ENCODE data around the gene COBL.

Gene COBL, protein sequence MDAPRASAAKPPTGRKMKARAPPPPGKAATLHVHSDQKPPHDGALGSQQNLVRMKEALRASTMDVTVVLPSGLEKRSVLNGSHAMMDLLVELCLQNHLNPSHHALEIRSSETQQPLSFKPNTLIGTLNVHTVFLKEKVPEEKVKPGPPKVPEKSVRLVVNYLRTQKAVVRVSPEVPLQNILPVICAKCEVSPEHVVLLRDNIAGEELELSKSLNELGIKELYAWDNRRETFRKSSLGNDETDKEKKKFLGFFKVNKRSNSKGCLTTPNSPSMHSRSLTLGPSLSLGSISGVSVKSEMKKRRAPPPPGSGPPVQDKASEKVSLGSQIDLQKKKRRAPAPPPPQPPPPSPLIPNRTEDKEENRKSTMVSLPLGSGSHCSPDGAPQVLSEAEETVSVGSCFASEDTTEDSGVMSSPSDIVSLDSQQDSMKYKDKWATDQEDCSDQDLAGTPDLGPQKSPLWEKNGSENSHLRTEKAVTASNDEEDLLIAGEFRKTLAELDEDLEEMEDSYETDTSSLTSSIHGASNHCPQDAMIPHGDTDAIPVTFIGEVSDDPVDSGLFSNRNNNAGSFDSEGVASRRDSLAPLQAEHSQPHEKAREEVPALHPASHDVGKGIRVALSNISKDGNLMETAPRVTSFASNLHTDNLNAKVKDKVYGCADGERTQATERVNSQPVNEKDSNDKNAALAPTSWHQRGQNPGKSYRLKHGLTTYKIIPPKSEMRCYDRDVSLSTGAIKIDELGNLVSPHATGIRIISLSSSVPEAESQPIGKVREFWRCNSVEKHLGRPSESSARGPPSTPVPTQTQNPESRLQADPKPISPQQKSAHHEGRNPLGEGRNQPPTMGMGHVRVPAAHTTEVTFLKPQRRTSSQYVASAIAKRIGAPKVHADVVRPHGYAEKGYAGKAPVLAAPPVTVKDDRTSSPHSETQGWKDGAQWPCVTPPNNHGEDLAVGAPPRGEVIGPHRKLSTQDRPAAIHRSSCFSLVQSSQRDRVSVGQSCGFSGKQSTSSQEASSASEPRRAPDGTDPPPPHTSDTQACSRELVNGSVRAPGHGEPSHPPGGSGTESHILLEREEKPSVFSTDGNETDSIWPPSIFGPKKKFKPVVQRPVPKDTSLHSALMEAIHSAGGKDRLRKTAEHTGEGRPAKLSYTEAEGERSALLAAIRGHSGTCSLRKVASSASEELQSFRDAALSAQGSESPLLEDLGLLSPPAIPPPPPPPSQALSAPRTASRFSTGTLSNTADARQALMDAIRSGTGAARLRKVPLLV

GRCh38 chr7:51316666-51317581 is at the start of gene COBL:
Gene COBL (minus strand): TSS chr7:51316809. CDS start chr7:51316633, 176 bp downstream.
- no peak for DNase-seq

GRCh38 chr7:51366172-51366728 is 49.6 kb upstream of the COBL start:
- DNase-seq: no peak

GRCh38 chr7:51357821-51358220 is 41.2 kb upstream of the COBL start:
- no peak for DNase-seq

GRCh38 chr7:51356849-51357516 is 40.4 kb upstream of the COBL start:
- no peak for DNase-seq

DNA sequence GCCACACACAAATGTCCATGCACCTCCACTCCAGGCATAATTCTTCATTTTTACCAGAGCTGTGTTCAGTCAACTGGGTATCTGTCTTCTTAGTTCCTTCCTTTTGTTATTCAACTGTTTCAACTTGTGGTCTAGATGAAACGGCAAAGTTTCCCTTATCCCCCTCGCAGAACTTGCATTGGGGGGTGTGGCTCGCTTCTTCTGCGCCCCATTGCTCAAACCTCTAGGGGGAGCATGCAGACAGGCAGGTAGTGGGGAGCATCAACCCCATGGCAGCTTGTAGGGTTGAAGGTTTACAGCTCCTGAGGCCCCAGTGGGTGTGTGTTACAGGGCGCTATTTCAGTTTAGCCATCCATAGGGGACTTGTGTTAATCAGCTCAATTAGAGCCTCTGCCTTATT is 38.3 kb upstream of the COBL start:
- DNase-seq: no peak

GRCh38 chr7:51354434-51354833 is 37.8 kb upstream of the COBL start:
- no peak for DNase-seq

- no peak for DNase-seq
Observed at GRCh38 chr7:51352174-51353100, 35.8 kb upstream of the COBL start.

- no peak for DNase-seq
Observed at GRCh38 chr7:51351661-51352060, 35.1 kb upstream of the COBL start.

DNA sequence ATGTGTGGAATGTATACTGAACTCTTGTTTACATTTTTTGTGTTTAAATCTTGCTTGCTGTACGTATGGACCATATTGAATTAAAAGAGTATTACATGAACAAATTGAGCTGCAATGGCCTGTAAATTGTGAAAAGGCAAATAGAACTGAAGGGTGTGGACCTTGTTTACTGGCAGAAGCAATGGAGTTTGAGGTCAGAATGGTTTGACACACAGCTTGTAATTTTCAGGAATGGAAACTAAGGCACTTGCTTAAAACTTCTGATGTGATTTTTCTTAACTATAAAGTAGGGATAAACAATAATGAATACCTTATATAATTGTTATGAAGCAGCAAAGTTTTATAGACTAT is 33.9 kb upstream of the COBL start:
- no peak for DNase-seq

DNA sequence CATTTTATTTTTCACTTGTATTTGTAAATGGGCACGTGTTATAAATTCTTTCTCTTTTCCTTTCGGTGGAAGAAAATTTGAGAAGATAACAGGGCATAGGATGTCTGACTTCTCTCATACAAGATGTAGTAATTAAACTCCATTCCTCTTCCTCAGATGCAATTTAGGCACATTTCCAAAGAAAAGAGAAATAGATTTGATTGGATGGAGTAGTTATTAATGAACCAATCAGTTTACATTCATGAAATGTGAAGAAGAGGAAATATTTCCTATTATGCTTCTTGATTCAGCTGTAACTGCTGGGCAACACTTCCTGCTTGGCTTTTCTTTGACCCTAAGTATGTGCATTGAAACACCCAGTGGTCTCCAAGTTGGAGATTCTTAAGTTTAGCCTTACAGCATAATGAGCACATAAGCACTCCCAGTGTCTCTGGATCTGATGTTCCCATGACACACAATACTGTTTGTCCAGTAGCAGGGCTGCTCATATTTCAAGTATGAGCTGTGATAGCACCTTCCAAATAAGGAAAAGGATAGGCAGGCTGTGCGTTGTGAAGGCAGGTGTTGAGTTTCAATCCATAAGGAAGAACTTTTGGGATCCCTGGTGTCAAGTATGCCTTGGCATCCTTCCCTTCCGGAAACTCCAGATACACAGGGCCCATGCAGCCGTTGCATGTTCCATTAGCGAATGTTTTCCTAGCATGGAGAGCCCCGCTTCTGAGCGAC is 33.4 kb upstream of the COBL start:
- no peak for DNase-seq

- no peak for DNase-seq
Observed at GRCh38 chr7:51346126-51346525, 29.5 kb upstream of the COBL start.

DNA sequence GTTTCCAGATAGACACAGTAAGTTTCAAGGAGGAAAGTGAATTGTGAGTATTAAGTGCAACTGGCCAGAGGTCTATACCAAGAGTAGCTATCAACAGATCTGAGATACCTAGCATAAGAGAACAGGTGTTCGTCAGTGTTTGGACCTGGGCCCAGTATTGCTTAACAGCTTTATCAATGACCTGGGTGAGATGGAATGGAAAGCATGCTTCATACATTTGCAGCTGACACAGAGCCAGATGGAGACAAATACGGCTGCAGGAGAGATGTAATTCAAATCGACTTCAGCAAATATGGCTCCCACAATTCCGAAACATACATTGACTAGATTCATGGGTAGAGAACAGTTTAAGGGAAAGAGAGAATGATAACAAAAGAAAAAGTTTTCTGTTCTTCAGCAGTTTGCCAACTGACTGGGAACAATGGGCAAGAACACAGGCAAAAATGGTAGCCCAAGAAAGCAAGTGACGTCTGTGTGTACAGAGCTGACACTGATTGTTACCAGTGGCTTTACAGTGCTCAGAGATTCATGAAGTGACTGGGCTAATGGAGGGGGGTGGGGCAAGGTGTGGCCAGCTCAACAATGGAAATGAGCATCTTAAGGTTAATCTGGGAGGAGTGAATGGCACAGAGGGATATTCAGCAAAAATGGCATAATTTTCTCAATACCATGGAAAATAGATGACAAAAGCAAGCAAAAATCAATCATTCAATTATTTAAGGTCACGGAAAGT is 28.0 kb upstream of the COBL start:
- no peak for DNase-seq

DNA sequence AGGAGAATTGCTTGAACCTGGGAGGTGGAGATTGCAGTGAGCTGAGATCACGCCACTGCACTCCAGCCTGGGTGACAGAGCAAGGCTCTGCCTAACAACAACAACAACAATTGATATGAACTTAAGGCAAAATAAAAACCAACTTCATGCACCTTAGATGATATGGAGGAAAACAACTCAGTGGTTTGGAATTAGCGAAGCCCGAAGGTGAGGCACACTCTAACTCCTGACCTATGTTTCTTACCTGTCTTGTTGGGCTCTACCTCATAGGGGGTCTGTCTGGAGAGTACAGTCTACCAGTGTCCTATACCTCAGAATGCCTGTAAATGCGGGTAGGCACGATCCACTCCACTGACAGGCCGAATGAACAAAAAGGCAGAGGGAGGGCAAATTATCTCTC is 24.3 kb upstream of the COBL start:
- DNase-seq: no peak

DNA sequence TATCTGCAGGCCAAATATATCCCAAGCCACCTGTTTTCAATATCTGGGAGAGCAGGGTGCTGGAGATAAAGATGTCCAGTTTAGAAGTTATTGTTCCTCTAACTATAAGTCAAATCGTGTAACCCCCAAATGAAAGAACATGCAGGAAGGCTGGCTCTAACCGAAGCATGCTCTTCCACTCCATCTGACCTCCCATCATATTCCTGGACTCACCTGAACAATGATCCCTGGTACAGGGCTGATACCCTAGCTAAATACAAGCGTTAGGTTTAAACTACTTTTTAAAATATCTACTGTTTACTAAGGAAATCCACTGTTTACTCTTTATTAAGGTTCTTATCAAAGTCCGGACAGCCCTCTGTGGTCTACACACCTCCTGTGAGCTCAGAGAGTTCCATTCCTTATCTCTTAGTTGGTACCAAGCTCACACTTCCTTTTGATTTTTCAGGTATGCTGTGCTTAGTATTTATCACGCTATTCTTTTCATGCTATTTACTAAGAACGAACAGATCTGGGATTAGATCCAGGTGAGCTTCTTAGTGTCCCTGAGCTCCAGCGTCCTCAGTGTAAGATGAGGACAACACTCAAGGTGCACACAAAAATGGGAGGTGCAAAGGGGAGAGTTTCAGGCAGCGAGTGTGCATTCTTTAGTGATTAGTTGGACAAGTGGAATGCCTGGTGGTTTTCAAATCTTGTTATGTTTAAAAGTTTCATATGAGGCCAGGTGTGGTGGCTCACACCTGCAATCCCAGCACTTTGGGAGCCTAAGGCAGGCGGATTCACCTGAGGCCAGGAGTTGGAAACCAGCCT is 23.6 kb upstream of the COBL start:
- DNase-seq: no peak

- DNase-seq: no peak
Observed at GRCh38 chr7:51335057-51335456, 18.4 kb upstream of the COBL start.

- DNase-seq: no peak
Observed at GRCh38 chr7:51329696-51330263, 13.2 kb upstream of the COBL start.

GRCh38 chr7:51328351-51328801 is 11.8 kb upstream of the COBL start:
- no peak for DNase-seq

Data from inflammatory macrophage treated with lipopolysaccharide for 1 hour (primary cell).